GM21423 (cell line): ENCODE measurements around the gene BARX2.

Source experiments
- ATAC-seq: cut with Tn5 transposase; IDR thresholded peaks from one replicate; pipeline ENCODE4 v1.9.1; 2021; ENCODE audit warnings: mild to moderate bottlenecking, moderate library complexity; ENCODE audit not compliant: unreplicated experiment

The BARX2 gene

DNA sequence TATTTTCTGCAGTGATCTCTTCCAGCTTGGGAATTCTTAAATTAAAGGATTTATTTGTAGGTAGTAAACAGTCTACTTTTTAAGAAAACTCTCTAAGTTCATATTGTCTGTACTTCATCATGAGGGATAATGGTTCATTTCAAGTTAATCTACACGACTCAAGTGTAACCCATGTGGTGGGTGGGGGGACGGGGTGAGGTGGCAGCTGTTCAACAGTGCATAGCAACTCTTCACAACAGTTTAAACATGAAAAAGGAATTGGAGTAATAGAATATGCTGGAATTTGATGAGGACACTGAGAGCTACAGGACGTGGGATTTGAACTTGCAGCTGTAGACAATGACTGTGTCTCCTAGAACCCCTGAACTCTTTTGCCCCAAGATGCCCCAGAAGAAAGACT lies 20.8 kb downstream of the BARX2 start:
- ATAC-seq: no peak

DNA sequence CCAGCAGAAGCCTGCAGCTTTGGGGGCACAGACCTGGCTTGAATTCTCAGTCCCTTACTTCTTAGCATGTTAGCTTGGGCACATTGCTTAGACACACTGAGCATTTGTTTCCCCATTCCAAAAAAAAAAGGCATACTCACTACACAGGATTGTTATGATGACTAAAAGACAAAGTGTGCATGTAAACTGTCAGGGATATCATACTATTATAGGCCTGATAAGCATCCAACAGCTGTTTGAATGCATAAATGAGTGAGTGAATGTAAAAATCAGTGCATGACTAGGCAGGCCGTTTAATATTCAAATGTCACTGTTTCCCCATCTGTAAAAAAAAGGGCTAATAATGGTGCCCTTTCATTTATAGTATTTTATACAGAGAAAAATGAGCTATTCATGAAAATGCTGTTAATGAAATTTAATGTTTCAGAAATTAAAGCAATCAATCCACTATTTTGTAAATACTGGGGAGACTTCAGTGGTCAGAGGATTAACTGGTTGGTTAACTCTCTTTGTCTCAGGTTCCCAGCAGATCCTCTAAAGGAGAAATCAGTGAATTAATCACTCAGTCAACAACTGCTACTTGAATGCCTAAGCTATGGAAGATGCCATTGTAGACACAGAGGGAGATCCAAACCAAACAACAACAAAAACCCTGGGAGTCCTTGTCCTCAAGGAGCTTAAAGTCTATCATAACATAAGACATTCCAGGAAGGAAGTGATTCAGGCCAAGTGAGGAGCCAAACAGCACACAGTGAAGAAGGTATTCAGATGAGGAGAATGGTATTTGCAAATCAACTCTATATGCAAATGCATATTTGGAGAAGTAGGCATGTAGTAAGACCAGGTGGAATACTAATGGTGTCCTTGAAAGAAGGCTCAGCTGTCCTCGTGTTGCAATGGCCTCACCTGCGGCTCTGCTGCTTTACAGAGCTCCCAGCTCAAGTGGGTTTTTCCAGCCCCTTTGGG lies 26.8 kb downstream of the BARX2 start:
- no peak for ATAC-seq

DNA sequence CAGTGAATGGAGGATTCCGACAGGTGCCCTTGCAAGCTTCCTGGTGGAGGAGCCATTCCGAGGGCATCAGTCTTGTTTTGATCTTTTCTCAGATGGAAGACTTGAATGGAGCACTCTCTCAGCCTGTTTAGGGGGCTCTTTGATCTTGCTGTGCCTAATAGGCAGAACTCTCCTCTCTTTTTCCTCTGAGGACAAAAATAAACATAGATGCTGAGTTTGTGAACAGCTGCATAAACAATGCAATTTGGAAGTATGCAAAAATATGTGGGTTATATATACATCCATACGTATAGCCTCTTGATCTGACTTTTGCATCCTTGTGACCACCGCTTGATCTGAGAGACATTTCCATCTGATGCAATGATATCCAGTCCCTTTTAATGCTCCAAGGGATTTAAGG lies 29.1 kb downstream of the BARX2 start:
- ATAC-seq: no peak

DNA sequence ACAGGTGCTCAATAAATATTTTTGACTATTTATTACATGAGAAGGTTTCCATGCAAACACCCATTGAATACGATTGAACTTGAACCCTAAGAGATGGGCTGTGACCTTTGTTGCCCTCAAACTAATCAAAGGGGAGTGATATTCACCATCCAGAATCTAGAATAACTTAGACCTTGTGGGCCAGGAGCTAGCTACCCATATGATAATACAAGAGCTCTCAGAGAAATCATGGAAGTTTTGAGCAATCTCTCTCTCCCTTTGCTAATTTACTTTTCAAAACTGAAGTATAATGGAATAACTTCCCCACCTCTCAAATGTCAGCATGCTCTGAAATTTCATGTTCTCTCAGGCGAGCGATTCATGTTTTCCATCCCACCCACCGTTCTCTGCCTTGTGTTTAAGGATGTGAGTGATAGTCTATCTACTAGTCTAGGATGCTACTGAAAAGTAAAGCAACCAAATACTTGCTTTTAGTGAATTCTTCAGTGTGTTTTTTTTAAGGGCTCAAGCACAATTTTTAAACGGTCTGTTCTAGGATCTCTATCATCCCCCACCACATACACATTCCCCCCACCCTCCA lies 33.3 kb downstream of the BARX2 start:
- no peak for ATAC-seq

DNA sequence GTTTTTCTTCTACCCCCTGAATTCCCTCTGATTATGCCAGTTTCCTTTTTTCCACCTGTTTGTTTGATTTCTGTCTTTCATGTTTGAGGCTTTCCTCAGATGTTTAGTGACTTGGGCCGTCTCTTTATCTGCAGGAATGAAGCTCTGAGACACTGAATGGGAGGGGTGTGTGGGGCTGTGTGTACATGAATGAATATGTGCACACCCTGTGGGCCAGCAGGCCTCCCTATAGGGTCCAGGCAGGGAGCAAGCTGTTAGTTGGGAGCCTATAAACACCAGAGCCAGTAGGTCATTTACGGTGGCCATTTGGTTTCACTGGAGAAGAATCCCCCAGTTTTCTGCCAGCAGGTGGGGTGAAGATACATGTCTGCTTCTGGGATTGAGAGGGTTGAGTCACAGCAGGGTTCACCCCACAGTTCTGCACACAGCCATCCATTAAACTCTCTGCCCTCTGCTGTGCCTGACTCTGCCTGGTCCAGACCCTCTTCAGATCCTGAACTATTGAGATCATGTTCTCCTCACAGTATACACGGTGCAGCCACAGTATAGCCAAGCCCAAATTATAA lies 34.8 kb downstream of the BARX2 start:
- no peak for ATAC-seq

DNA sequence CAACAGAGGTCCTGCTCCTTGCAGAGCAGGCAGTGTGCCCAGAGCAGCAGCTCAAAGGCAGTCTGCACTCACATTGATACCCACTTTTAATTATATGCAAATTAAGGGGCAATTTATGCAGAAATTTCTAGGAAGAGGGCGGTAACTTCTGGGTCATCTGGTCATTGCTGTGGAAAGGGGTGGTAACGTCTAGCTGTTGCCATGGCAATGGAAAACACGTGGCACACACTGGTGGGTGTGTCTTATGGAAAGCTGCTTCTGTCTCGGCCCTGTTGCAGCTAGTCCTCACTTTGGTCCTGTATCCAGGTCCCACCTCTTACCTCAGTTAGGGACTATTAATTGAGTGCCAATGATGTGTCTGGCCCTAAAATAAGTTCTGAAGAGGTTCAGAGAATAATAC lies 36.8 kb downstream of the BARX2 start:
- ATAC-seq: no peak

DNA sequence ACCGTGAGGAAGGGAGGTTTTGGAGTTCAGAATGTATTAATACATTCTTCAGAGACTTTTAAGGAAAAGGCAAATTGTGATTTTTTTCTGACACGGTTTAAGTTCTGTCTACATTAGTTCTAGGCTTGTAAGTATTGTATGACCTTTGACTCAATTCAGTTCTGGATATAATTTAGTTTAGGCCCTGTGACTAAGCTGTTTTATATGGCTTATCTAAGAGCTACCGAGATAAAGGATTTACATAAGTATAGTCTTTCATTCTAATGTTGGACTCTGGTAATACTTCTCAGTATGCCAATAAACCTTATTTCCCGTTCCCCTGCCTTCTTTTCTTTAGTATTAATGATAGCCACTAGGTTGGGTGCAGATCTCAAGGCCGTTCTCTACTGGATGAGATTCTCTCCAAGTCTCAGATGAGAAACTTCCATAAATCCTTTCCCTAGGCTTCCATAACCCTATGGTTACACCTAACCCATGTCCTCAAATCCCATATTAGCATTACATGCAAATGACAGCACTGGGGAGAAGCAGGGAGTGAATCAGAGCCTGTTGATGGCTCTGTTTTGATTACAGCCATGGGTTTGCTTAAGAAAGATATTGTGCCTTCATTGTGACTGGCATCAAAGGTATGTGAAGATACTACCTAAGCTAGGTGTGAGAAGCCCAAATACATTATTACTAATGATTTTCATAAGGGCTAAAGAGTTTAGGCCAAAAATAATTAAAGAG lies 38.7 kb downstream of the BARX2 start:
- no peak for ATAC-seq

DNA sequence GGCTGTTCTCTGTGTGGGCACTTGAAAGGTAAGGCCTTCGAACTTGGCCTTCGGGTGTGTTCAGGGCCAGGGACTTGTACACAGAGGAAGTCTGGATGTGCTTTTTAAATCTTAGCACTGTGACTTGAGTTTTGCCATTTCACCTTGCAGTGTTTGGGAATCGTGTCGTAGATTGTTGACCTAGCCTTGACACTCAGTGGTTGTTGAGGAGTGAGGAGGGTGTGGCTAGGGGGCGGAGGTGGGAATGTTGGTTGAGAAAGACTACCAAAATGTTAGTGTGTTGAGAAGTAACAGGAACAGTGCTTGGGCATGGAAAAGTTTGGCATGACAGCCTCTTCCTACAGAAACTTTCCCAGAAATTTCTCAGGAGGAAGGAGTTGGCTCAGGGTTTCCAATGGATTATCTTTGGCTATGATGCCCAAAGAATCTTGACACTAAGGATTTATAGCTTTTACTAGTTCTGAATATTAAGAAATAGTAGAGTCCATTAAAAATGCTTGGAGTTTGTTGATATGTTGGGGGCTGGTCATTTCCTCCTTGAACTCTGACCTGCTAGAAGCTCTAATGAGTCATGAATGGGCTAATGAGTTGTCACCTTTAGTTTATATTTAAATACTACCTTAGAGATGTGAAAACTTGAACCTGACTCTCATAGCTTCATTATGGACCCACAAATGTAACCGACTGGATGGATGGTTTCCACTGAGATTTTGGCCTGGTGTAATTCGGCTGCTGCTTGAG lies 40.6 kb downstream of the BARX2 start:
- no peak for ATAC-seq

DNA sequence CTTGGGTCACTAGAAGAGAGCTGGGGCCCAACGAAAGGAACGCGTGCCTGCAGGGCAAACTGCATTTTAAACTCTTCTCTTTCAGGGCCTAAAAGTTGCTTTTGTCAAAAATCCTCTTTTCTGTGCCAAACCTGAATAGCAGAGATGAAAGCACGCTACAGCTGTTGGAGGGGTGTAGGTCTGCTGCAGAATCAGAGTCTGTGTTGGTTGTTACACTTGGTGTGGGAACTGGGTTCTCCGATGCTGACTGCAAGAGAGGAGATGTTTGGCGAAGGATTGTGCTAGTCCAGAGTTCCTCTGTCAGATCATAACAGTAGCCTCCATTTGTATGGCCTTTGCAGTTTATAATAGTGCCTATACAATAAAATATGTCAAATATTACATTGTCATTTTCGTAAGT lies 41.8 kb downstream of the BARX2 start:
- no peak for ATAC-seq

DNA sequence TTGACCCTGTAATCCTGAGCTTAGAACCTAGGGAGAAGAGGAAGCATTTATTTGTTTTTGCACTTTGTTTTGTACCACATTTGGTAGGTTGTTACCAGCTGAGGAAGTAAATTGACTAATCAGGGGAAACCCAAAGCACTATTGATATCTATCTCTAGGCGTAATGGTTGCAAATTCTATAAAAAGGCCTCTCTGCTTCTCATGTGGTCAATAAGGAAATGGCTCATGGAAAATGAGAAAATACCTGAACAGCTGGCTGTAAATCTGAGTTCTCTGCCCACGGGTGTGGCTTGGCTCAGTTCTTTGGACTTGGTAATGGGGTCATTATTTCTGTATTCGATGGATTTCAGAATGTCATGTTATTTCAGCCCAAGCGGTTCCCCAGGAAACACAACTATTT lies 42.4 kb downstream of the BARX2 start:
- no peak for ATAC-seq

DNA sequence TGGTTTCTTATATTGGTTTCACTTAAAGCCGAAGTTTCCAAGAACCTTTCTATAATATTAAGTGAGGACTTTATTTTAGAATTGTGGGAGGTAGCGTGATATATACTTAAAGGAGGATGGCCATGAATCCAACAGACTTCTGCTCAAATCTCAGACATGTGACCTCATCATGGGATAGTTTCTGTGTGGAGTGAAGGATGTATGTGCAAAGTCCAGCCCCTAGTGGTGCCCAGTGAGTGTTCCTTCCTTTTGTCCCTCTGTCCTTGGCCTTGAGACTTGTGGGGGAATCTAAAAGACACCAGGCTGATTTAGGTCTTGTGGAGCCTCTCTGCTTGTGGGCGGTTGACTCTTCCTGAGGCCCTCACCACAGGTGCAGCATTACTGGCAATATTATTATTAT lies 43.7 kb downstream of the BARX2 start:
- no peak for ATAC-seq

DNA sequence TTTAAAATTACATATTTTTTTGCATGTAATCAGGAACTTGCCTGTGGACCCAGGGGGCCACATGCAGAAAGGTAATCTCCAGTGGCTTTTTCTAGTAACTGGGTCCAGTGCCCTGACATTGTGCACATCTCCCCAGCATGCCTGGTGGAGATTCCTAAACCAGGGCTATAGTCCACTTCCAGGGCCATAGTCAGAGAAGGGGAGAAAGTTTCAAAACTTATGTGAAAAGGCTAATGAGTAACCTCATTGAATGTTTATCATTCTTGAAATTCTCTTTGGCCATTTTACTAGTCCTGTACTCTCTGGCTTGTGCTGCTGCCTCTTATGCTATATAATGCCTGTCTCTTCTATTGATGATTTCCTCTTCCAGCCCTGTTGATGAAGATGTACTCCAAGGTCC lies 47.8 kb downstream of the BARX2 start:
- no peak for ATAC-seq

DNA sequence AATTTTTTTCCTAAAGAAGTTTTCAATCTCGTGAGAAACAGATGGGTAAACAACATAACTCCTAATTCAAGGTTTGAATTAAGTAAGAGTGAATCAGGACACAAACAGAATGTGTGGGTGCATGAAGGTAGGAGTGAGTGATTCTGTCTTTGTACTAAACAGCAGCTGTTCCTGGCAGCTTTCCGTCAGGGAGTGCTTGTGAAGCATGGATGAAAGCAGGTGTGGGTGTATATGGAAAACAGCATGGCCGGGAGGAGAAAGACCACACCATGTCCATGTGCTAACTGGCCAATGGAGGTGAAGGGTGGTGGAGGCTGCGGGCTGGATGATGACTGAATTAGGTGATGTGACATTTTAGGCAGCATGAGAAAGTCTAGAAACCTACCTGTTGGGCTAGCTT lies 49.6 kb downstream of the BARX2 start:
- ATAC-seq: no peak

DNA sequence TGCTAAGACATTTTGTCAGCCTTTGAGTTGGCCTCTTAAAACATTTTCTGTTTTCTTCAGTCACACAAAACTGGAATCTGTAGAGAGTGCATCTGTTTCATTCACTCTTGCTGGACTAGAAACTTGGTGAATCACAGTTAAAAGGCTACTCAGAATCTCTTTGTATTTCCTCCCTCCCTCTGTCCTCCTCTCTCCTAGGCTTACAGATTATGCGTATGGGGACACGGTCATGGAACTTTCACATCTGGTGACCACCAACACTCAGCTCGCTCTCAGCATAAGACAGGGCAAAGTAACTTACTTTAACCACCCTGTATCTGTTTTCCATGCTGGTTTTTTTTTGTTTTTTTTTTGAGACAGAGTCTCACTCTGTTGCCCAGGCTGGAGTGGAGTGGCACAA lies 50.4 kb downstream of the BARX2 start:
- no peak for ATAC-seq

DNA sequence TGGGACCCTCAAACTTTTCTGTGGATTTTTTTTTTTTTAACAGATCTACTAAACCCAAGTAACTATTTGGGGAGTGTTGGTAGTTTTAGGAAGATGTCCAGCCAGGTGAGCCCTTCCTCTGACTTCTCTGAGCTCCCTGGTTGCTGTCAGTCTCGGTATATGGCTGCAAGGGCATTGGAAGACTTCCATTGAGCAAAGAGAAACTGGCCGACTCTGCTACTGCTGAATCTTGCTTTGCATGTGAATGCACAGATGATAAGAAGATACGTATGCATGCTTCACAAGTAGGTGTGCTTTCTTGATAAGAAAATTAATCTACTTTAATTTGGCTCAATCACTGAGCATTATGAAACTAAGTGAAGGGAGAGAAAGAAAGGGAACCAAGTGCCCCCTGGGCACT lies 51.1 kb downstream of the BARX2 start:
- ATAC-seq: no peak

DNA sequence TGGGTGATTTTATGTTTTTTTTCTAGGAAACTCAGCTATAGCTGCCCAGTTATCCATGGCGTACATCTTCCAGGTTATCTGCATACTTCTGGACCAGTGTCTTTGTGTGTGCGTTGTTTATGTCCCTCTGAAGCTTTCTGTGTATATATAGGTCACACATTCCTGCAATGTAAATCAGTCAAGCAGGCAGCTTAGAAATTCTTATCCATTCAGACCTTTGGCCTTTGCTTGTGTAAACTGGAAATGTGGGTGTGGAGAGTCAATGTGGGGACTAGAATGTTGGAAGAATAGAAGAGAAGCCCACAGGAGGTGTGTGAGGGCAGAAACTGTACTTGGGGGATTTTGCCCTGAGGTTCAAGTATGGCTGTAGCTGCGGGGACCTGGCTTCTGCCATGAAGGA lies 51.7 kb downstream of the BARX2 start:
- ATAC-seq: no peak

DNA sequence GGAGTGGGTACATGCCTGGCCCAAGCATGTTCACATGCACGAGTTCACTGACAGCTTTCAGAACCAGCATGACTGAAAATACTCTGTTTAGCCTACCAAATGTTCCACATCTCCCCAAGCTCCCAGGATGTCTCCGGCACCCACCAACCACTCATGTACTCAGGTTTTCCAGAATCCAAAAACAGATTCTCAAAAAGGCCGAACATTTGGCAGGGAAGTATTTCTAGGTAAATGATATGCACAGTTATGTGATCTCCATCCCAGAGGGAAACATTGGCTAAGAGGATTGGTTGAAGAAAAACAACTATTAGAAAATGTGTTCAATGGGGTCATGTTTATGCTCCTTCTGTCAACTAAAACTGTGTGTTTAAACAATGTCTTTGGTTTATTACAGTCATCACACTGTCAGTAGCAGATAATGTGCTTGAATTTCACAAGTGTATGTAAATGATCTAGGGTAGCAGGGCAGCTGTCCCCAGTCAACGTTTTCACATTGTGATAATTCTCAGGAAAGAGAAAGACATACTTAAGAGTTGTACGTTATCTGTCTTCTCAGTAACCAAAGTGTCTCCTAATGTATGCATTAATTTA lies 52.3 kb downstream of the BARX2 start:
- no peak for ATAC-seq

DNA sequence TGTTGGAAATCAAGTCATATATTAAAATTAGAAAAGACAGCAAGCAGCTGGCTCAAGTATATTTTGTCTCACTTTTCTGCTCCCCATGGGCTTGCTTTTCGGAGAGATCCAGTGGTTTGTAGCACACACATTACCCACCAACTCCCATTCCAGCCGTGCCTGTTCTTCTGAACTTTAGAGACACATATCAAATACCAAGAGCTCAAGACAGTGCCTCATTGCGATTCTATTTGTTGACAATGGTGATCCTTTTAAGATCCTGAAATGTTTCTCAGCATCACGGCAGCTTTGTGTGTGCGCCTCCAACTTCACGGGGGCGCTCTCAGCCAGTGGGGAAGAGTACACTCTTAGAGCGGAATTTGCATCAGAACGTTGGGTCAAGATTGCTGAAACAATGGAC lies 52.9 kb downstream of the BARX2 start:
- no peak for ATAC-seq

DNA sequence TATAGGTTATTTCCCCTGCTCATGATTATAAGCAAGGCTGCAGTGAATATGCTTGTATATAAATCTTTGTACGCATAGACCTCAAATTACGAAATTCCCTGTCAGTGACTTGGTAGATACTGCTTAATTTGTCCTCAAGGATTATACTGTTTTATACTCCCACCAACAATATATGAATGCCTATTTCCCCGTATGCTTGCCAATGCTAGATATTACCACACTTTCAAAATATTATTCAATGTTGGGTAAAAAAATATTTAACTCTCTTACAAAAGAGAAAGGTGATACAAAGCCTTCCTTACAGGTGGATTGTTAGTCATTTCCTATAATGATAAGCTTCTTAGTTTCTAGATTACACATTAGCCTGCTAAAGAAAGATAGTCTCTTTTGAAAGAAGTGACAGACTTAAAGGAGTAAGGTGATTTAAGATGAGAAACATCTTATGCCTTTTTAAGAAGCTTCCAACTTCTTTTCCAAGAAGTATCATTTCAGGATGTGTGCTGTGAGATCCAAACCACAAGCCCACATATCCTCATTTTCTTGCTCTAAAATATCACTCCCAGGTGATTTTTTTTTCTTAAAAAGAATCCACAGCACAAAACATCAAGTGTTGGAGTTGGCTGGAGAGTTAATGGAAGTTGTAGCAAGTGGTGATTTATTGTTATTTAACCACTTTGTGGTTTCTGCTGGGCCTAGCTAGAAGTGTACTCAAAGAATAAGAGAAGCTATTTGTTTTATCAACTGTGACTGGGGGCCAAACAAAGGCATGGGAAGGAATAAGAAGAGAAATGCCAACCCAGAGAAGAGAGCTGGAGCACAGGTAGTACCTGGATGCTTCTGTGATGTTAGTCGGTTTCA lies 59.2 kb downstream of the BARX2 start:
- no peak for ATAC-seq
